Raji (cell line): Measurements from ENCODE around the gene TEP1.

Experiments
- POLR2A ChIP-seq: IDR thresholded peaks from 2 replicates; pipeline ENCODE4 v1.6.1; 2011; ENCODE audit warnings: low read depth, low read length, control low read depth; ENCODE audit not compliant: insufficient read depth

The TEP1 gene

GRCh38 chr14:20341646-20342045 is 71.7 kb downstream of the TEP1 start:
- TF ChIP-seq POLR2A = no peak

GRCh38 chr14:20334017-20334416 is 79.3 kb downstream of the TEP1 start:
- TF ChIP-seq POLR2A = no peak

DNA sequence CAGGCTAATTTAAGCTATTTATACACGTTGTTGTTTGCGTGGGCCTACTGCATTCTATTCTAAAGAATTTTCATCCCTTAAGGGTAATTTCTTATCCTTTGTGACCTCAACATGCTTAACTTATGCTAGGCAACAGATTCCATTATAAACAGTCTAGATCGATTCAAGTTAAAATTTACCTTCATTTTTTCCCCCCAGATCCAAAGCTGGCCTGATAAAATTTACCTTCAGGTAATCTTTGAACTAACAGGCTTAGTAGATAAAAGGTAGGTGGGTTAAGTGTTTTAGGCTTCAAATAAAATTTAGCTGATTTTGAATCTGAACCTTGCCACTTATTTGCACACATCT is 79.8 kb downstream of the TEP1 start:
- no peak for TF ChIP-seq POLR2A

- peak; percentile 84 for TF ChIP-seq POLR2A
These were observed 80.4 kb downstream of the TEP1 start, which contains the start of gene CCNB1IP1 for GRCh38 chr14:20332788-20333493. TSS of gene CCNB1IP1 (minus strand) at chr14:20333279. CDS start at chr14:20316523, 16,756 bp downstream.

DNA sequence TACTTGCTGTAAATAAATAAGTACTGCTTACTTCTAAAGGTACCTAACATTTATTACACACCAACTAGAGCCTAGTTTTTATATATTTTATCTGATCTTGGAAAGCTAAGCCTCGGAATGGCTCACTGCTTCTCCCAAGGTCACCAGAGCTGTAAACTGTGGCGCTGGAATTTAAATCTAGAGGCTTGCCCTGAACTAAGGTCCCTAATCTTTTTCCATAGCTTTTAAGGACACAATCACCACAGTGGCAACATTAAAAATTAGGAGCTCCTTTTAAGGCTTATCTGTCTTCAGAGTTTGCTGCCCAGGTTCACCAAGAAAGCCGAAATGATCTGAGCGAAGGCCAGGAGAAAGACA is 80.9 kb downstream of the TEP1 start:
- no peak for TF ChIP-seq POLR2A

- no peak for TF ChIP-seq POLR2A
These were observed 82.2 kb downstream of the TEP1 start for GRCh38 chr14:20331053-20331613.

- no peak for TF ChIP-seq POLR2A
These were observed 83.9 kb downstream of the TEP1 start for GRCh38 chr14:20329355-20329754.

- TF ChIP-seq POLR2A = no peak
These were observed 84.6 kb downstream of the TEP1 start for GRCh38 chr14:20328705-20329104.

GRCh38 chr14:20327005-20327869 is 86.1 kb downstream of the TEP1 start:
- no peak for TF ChIP-seq POLR2A

DNA sequence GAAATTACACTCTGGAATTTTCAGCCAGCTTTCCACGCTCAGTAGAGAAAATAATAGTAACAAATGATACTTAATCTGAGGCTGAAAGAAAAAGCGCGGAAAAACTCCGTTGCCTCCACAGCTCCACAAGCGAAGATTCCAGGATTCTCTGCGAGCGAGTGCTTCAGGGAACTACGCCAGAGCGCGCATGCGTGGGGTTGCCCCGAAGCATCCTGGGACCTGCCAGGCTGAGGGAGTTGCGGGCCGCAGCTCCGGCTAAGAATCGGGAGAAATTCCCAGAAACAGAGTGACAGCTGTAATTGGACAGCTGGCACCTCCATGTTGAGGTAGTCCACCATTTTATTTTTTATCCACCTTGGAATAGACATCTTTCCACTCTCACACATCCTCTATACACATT is 95.6 kb downstream of the TEP1 start:
- TF ChIP-seq POLR2A = no peak
